K562 (cell line): ENCODE data around the gene BAIAP2. TPM values are rescaled to one million over a fixed set of nuclear protein-coding genes. Genes with fewer than 3 reads are reported as not detected.

ENCODE experiments used
- BCL6 ChIP-seq: fragments of 250-450 bp; sonication (Bioruptor Pico); IDR thresholded peaks from 2 replicates; pipeline ENCODE4 v1.4.0; 2020
- CBFA2T2 ChIP-seq: fragments of 450-650 bp; conservative IDR thresholded peaks from 2 replicates; pipeline ENCODE4 v1.6.1; 2017; ENCODE audit warnings: mild to moderate bottlenecking
- EGR1 ChIP-seq: fragments of 450-650 bp; conservative IDR thresholded peaks from 2 replicates; pipeline ENCODE4 v1.6.1; 2017; ENCODE audit warnings: mild to moderate bottlenecking
- ELF1 ChIP-seq: fragments of 200-800 bp; sonication (Bioruptor generic); IDR thresholded peaks from 2 replicates; pipeline ENCODE4 v1.6.1; 2016; ENCODE audit warnings: missing genetic modification characterization, missing compliant biosample characterization
- HNRNPH1 ChIP-seq: fragments of 200-400 bp; formaldehyde crosslinking; optimal IDR thresholded peaks from 2 replicates; pipeline ENCODE3; 2017; ENCODE audit warnings: low read depth, mild to moderate bottlenecking, low read length, moderate library complexity
- JUN ChIP-seq, 2 experiments: sonication (generic) in 1 of 2; formaldehyde crosslinking in 1 of 2; IDR thresholded peaks; 2 replicates each; pipeline versions ENCODE4 v1.6.1 to v1.8.0; 2012 to 2022; ENCODE audit warnings: borderline replicate concordance in 2 of 2, mild to moderate bottlenecking in 2 of 2, improper control_type of control experiment in 1 of 2, low read depth in 1 of 2, low read length in 1 of 2, missing genetic modification reagents in 1 of 2
- MCM7 ChIP-seq, 2 experiments: fragments of 450-650 bp; IDR thresholded peaks; 2 replicates each; pipeline ENCODE4 v1.6.1; 2016 to 2018
- NFXL1 ChIP-seq: fragments of 450-650 bp; formaldehyde crosslinking; IDR thresholded peaks from 2 replicates; pipeline ENCODE4 v1.4.0; 2021; ENCODE audit warnings: mild to moderate bottlenecking
- POU5F1 ChIP-seq: fragments of 150-350 bp; IDR thresholded peaks from 2 replicates; pipeline ENCODE4 v1.6.1; 2014; ENCODE audit warnings: borderline replicate concordance, low read length, low read depth, mild to moderate bottlenecking; ENCODE audit not compliant: partially characterized antibody
- PYGO2 ChIP-seq: fragments of 450-650 bp; IDR thresholded peaks from 2 replicates; pipeline ENCODE4 v1.6.1; 2016; ENCODE audit warnings: mild to moderate bottlenecking, missing genetic modification characterization, moderate library complexity, missing compliant biosample characterization
- SMARCA5 ChIP-seq: fragments of 450-650 bp; IDR thresholded peaks from 2 replicates; pipeline ENCODE4 v1.6.1; 2016
- SRSF7 ChIP-seq: fragments of 200-400 bp; formaldehyde crosslinking; optimal IDR thresholded peaks from 2 replicates; pipeline ENCODE3; 2017; ENCODE audit warnings: mild to moderate bottlenecking, low read depth, low read length
- STAG1 ChIP-seq: sonication (generic); formaldehyde crosslinking; IDR thresholded peaks from 2 replicates; pipeline ENCODE4 v1.5.0; 2020; ENCODE audit warnings: missing genetic modification reagents, borderline replicate concordance
- TAF7 ChIP-seq: fragments of 450-650 bp; IDR thresholded peaks from 2 replicates; pipeline ENCODE4 v1.6.1; 2016; ENCODE audit warnings: missing genetic modification characterization, missing compliant biosample characterization
- TCFL5 ChIP-seq: fragments of 250-450 bp; sonication (Bioruptor Pico); conservative IDR thresholded peaks from 2 replicates; pipeline ENCODE4 v1.6.1; 2021; ENCODE audit warnings: mild to moderate bottlenecking, moderate library complexity, matching md5 sums
- ZBTB11 ChIP-seq, 3 experiments: fragments of 200-800 bp in 1 of 3; fragments of 250-450 bp in 1 of 3; fragments of 450-650 bp in 1 of 3; sonication (Bioruptor Pico) in 1 of 3; sonication (Bioruptor generic) in 1 of 3; formaldehyde crosslinking in 1 of 3; IDR thresholded peaks; 2 replicates each; pipeline versions ENCODE4 v1.6.1 to v1.8.0; 2016 to 2022; ENCODE audit warnings: mild to moderate bottlenecking in 2 of 3, missing genetic modification characterization in 2 of 3, missing compliant biosample characterization in 1 of 3, moderate library complexity in 1 of 3
- ZC3H8 ChIP-seq: fragments of 450-650 bp; IDR thresholded peaks from 2 replicates; pipeline ENCODE4 v1.6.1; 2017
- ZNF184 ChIP-seq: sonication (generic); formaldehyde crosslinking; IDR thresholded peaks from 2 replicates; pipeline ENCODE4 v1.5.0; 2020; ENCODE audit warnings: missing genetic modification reagents
- ZNF224 ChIP-seq: sonication (generic); formaldehyde crosslinking; IDR thresholded peaks from 2 replicates; pipeline ENCODE4 v1.8.0; 2022; ENCODE audit warnings: mild to moderate bottlenecking, missing genetic modification reagents
- polyA plus RNA-seq, 8 experiments: library from polyadenylated mRNA; depleted of rRNA in 4 of 8; stranded (reverse) in 5 of 8; unstranded in 3 of 8; fragments of >200 nt; fragmentation: Nextera tagmentation in 2 of 8; fragmentation: Illumina TruSeq in 1 of 8; extraction: Ambion mirVana in 2 of 8; extraction: Trizol in 1 of 8; gene quantifications; 2 replicates each; pipeline versions ENCODE4 v1.2.1 to v1.2.3, GENCODE V29; 2011 to 2014; ENCODE audit warnings: inconsistent platforms in 1 of 8, missing spikeins in 1 of 8
- total RNA-seq, 7 experiments: library from RNA; depleted of rRNA in 6 of 7; stranded (reverse); fragments of >200 nt in 6 of 7; fragmentation: Illumina TruSeq in 2 of 7; extraction: Trizol in 2 of 7; gene quantifications; 2 replicates each; pipeline versions ENCODE4 v1.2.1 to v1.2.3, GENCODE V29; 2011 to 2021; ENCODE audit warnings: low replicate concordance in 1 of 7
- TF ChIP-seq, protein P1 (sequence below): fragments of 200-800 bp; sonication (Bioruptor generic); IDR thresholded peaks from 2 replicates; pipeline ENCODE4 v1.6.1; 2017; ENCODE audit warnings: missing genetic modification characterization, missing compliant biosample characterization
- TF ChIP-seq, protein P2 (sequence below), 2 experiments: fragments of 450-650 bp in 1 of 2; sonication (generic) in 1 of 2; formaldehyde crosslinking in 1 of 2; IDR thresholded peaks in 1 of 2; conservative IDR thresholded peaks in 1 of 2; 2 replicates each; pipeline versions ENCODE4 v1.6.1 to v1.8.1; 2016 to 2023; ENCODE audit warnings: mild to moderate bottlenecking in 2 of 2, moderate library complexity in 2 of 2, inconsistent platforms in 1 of 2, missing genetic modification reagents in 1 of 2

BAIAP2 gene
- total and polyA plus RNA-seq, 9 of the 15 experiments (the other 6 are each of a cell fraction or from before 2014, with no cell fraction given): 2.3 to 51.6 (median 18.4) TPM

GRCh38 chr17:81097943-81098308, 63.0 kb downstream of the BAIAP2 start (continued):
- TF ChIP-seq ZNF184 (CRISPR knock-in tag) (no peak), SRSF7 (no peak), NFXL1 (CRISPR knock-in tag) (no peak), POU5F1 (no peak), PYGO2 (tag) (no peak), ELF1 (tag) (no peak), SMARCA5 (no peak), HNRNPH1 (no peak), BCL6 (CRISPR knock-in tag) (no peak), JUN (IDR thresholded peaks at IDR 0.05; ENCODE audit: borderline replicate concordance, low read depth, low read length) (peak; percentile 31; the same call in 1 of the 2 replicates), JUN (CRISPR knock-in tag; IDR thresholded peaks at IDR 0.05; ENCODE audit: borderline replicate concordance) (no peak), STAG1 (CRISPR knock-in tag) (no peak), TAF7 (no peak), ZBTB11 (CRISPR knock-in tag; IDR thresholded peaks at IDR 0.05) (0 out of 6 replicates have a peak, but pooled peaks of 1 of the 3 experiments have one; percentile 24), MCM7 (IDR thresholded peaks at IDR 0.05) (no peak), TCFL5 (no peak), CBFA2T2 (0 out of 2 replicates have a peak, but pooled peaks have one; percentile 8), ZNF224 (CRISPR knock-in tag) (no peak), ZC3H8 (no peak), EGR1 (0 out of 2 replicates have a peak, but pooled peaks have one; percentile 8)
- TF ChIP-seq, protein P1, sequence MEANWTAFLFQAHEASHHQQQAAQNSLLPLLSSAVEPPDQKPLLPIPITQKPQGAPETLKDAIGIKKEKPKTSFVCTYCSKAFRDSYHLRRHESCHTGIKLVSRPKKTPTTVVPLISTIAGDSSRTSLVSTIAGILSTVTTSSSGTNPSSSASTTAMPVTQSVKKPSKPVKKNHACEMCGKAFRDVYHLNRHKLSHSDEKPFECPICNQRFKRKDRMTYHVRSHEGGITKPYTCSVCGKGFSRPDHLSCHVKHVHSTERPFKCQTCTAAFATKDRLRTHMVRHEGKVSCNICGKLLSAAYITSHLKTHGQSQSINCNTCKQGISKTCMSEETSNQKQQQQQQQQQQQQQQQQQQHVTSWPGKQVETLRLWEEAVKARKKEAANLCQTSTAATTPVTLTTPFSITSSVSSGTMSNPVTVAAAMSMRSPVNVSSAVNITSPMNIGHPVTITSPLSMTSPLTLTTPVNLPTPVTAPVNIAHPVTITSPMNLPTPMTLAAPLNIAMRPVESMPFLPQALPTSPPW: peak; percentile 57; the same call in 1 of the 2 replicates
- TF ChIP-seq, protein P2, sequence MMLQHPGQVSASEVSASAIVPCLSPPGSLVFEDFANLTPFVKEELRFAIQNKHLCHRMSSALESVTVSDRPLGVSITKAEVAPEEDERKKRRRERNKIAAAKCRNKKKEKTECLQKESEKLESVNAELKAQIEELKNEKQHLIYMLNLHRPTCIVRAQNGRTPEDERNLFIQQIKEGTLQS (IDR thresholded peaks at IDR 0.05): peak; percentile 48
- TF ChIP-seq, protein P2 (CRISPR knock-in tag; conservative IDR thresholded peaks at IDR 0.05): no peak
